Measurements from ENCODE around the gene CTSA. TPM values are rescaled to one million over a fixed set of nuclear protein-coding genes. Genes with fewer than 3 reads are reported as not detected.
"Not testable (repeated sequence)": the region's sequence is repeated elsewhere in the genome, so short reads cannot be mapped to it uniquely, and the experiment has no call there.

CTSA gene
- total RNA-seq, 1 donor from 2014 or later: 23.0 TPM

DNA sequence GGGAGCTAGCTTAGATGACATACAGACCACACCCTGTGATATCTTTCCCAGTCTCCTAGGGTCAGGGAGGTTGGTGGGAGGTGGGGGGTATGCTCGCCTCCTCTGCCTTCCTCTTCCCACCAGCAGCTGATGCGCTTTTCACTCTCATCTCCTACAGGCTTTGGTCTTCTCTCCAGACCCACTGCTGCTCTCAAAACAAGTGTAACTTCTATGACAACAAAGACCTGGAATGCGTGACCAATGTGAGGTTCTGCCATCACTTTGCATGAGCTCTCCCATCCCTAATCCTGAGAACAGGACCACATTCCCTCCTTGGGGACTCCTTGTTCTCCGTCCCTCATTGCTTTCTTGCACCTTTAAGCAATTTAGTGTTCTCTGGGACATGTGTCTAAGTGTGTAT, 2.7 kb downstream of the CTSA start:
- peaks cover 52 to 57% (median 54%) of the 10 kb centered on the region in 3 donors for H3K36me3 ChIP-seq (ENCODE audit: control insufficient read depth in 3 of 3, insufficient read depth in 3 of 3, low read length in 3 of 3)
- peaks cover 31 to 40% (median 34%) of the 10 kb centered on the region in 3 donors for H3K4me1 ChIP-seq (ENCODE audit: control insufficient read depth in 3 of 3, insufficient read depth in 3 of 3, low read length in 3 of 3)
- no peaks in the 10 kb centered on the region for H3K9me3 ChIP-seq (ENCODE audit: control insufficient read depth in 3 of 3, low read length in 3 of 3)
- H3K27me3 ChIP-seq (ENCODE audit: control insufficient read depth in 3 of 3, insufficient read depth in 3 of 3, low read length in 3 of 3): no peaks in the 10 kb centered on the region
- H3K9ac ChIP-seq (ENCODE audit: low read depth in 1 of 3, low read length in 3 of 3): no peak overlapping the region
- no peak overlapping the region for H3K27ac ChIP-seq (ENCODE audit: low read depth, low read length)
- H3K4me3 ChIP-seq (ENCODE audit: low read length in 3 of 3): no peak overlapping the region

DNA sequence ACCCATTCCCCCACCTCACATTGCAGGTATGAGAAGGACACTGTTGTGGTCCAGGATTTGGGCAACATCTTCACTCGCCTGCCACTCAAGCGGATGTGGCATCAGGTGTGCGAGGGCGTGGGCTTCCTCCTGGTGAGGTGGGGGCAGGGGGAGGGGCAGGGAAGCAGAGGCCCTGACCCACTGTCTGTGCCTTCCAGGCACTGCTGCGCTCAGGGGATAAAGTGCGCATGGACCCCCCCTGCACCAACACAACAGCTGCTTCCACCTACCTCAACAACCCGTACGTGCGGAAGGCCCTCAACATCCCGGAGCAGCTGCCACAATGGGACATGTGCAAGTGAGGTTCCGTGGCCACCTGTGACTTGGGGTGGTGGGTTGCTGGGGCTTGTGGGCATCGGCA, 3.7 kb downstream of the CTSA start:
- Histone ChIP-seq H3K4me1 (ENCODE audit: control insufficient read depth in 3 of 3, insufficient read depth in 3 of 3, low read length in 3 of 3) (peaks cover 24 to 30% (median 25%) of the 10 kb centered on the region in 3 donors), H3K4me3 (ENCODE audit: low read length in 3 of 3) (no peak overlapping the region), H3K27ac (ENCODE audit: low read depth, low read length) (no peak overlapping the region), H3K9ac (ENCODE audit: low read depth in 1 of 3, low read length in 3 of 3) (no peak overlapping the region), H3K36me3 (ENCODE audit: control insufficient read depth in 3 of 3, insufficient read depth in 3 of 3, low read length in 3 of 3) (peaks cover 57 to 62% (median 57%) of the 10 kb centered on the region in 3 donors), H3K9me3 (ENCODE audit: control insufficient read depth in 3 of 3, low read length in 3 of 3) (no peaks in the 10 kb centered on the region), H3K27me3 (ENCODE audit: control insufficient read depth in 3 of 3, insufficient read depth in 3 of 3, low read length in 3 of 3) (no peaks in the 10 kb centered on the region)

- Histone ChIP-seq H3K9me3 (ENCODE audit: control insufficient read depth in 3 of 3, low read length in 3 of 3) (no peaks in the 10 kb centered on the region), H3K36me3 (ENCODE audit: control insufficient read depth in 3 of 3, insufficient read depth in 3 of 3, low read length in 3 of 3) (peaks cover 57 to 62% (median 57%) of the 10 kb centered on the region in 3 donors), H3K4me1 (ENCODE audit: control insufficient read depth in 3 of 3, insufficient read depth in 3 of 3, low read length in 3 of 3) (peaks cover 15 to 16% (median 15%) of the 10 kb centered on the region in 3 donors), H3K27ac (ENCODE audit: low read depth, low read length) (no peak overlapping the region), H3K27me3 (ENCODE audit: control insufficient read depth in 3 of 3, insufficient read depth in 3 of 3, low read length in 3 of 3) (no peaks in the 10 kb centered on the region), H3K9ac (ENCODE audit: low read depth in 1 of 3, low read length in 3 of 3) (no peak overlapping the region), H3K4me3 (ENCODE audit: low read length in 3 of 3) (no peak overlapping the region)
Measured at GRCh38 chr20:45896641-45897161, 5.6 kb downstream of the CTSA start.

GRCh38 chr20:45897289-45897688, 6.2 kb downstream of the CTSA start:
- H3K9ac ChIP-seq (ENCODE audit: low read depth in 1 of 3, low read length in 3 of 3): no peak overlapping the region
- H3K36me3 ChIP-seq (ENCODE audit: control insufficient read depth in 3 of 3, insufficient read depth in 3 of 3, low read length in 3 of 3): peaks cover 54 to 62% (median 57%) of the 10 kb centered on the region in 3 donors
- H3K4me1 ChIP-seq (ENCODE audit: control insufficient read depth in 3 of 3, insufficient read depth in 3 of 3, low read length in 3 of 3): peaks cover 9 to 10% (median 9%) of the 10 kb centered on the region in 3 donors
- H3K27me3 ChIP-seq (ENCODE audit: control insufficient read depth in 3 of 3, insufficient read depth in 3 of 3, low read length in 3 of 3): no peaks in the 10 kb centered on the region
- no peak overlapping the region for H3K27ac ChIP-seq (ENCODE audit: low read depth, low read length)
- no peaks in the 10 kb centered on the region for H3K9me3 ChIP-seq (ENCODE audit: control insufficient read depth in 3 of 3, low read length in 3 of 3)
- no peak overlapping the region for H3K4me3 ChIP-seq (ENCODE audit: low read length in 3 of 3)

DNA sequence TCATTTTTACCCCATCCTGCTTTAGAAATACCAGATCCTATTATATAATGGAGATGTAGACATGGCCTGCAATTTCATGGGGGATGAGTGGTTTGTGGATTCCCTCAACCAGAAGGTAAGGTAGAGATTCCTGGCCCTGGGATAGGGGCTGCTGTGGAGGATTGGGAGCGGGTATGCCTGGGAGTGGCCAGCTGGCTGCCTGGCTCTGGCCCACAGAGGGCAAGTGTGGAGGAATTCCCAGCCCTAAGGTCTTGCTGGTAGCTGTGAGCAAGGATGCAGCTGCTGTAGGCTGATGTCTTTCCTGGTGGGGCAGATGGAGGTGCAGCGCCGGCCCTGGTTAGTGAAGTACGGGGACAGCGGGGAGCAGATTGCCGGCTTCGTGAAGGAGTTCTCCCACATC, 6.6 kb downstream of the CTSA start:
- H3K4me3 ChIP-seq (ENCODE audit: low read length in 3 of 3): no peak overlapping the region
- peaks cover 52 to 59% (median 53%) of the 10 kb centered on the region in 3 donors for H3K36me3 ChIP-seq (ENCODE audit: control insufficient read depth in 3 of 3, insufficient read depth in 3 of 3, low read length in 3 of 3)
- H3K27me3 ChIP-seq (ENCODE audit: control insufficient read depth in 3 of 3, insufficient read depth in 3 of 3, low read length in 3 of 3): no peaks in the 10 kb centered on the region
- no peak overlapping the region for H3K27ac ChIP-seq (ENCODE audit: low read depth, low read length)
- H3K4me1 ChIP-seq (ENCODE audit: control insufficient read depth in 3 of 3, insufficient read depth in 3 of 3, low read length in 3 of 3): peaks cover 5 to 6% (median 5%) of the 10 kb centered on the region in 3 donors
- no peaks in the 10 kb centered on the region for H3K9me3 ChIP-seq (ENCODE audit: control insufficient read depth in 3 of 3, low read length in 3 of 3)
- H3K9ac ChIP-seq (ENCODE audit: low read depth in 1 of 3, low read length in 3 of 3): no peak overlapping the region

DNA sequence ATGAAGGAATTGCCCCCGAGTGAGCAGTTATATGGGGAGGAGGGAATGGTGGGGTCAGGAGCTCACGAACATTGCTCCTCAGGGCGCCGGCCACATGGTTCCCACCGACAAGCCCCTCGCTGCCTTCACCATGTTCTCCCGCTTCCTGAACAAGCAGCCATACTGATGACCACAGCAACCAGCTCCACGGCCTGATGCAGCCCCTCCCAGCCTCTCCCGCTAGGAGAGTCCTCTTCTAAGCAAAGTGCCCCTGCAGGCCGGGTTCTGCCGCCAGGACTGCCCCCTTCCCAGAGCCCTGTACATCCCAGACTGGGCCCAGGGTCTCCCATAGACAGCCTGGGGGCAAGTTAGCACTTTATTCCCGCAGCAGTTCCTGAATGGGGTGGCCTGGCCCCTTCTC, 7.2 kb downstream of the CTSA start:
- peaks cover 0 to under 1% (median 0%) of the 10 kb centered on the region in 3 donors for H3K4me1 ChIP-seq (ENCODE audit: control insufficient read depth in 3 of 3, insufficient read depth in 3 of 3, low read length in 3 of 3)
- no peak overlapping the region for H3K9ac ChIP-seq (ENCODE audit: low read depth in 1 of 3, low read length in 3 of 3)
- H3K9me3 ChIP-seq (ENCODE audit: control insufficient read depth in 3 of 3, low read length in 3 of 3): no peaks in the 10 kb centered on the region
- no peak overlapping the region for H3K27ac ChIP-seq (ENCODE audit: low read depth, low read length)
- H3K4me3 ChIP-seq (ENCODE audit: low read length in 3 of 3): no peak overlapping the region
- peaks cover 47 to 53% (median 47%) of the 10 kb centered on the region in 3 donors for H3K36me3 ChIP-seq (ENCODE audit: control insufficient read depth in 3 of 3, insufficient read depth in 3 of 3, low read length in 3 of 3)
- H3K27me3 ChIP-seq (ENCODE audit: control insufficient read depth in 3 of 3, insufficient read depth in 3 of 3, low read length in 3 of 3): no peaks in the 10 kb centered on the region

DNA sequence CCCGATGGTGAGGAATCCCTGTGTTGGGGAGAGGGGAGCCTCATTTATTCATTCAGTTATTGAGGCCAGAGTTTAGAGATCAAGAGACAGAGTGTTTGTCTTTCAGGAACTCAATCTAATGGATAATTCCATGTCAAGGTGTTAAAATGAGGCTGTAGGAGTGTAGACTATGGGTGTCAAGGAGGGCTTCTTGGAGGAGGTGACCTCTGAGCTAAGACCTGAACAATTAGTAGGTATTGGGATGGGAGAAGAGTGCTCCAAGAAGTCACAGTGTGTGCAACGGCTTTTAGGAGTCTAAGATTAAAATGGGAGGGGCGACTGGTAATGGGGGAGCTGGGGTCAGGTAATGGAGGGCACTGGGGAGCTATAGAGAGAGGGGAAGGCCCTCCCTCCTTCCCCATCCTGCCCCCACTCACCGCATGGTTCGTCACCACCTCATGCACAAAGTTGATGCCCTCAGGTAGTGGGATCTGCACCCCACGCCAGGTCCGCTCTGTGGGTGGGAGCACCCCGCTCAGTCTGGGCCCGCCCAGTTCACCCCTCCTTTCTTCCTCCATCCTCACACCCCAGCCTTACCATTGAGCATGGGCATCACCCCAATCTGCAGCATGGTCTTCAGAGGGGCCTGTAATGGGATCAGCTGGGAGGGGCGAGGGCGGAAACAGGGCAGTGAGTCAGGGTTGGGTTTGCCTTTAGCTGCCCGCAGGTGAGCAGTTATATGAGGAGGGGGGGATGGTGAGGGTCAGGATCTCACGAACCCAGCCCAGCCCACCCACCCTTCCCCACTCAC, 8.1 kb downstream of the CTSA start:
- Histone ChIP-seq H3K4me3 (ENCODE audit: low read length in 3 of 3) (no peak overlapping the region), H3K27me3 (ENCODE audit: control insufficient read depth in 3 of 3, insufficient read depth in 3 of 3, low read length in 3 of 3) (no peaks in the 10 kb centered on the region), H3K9me3 (ENCODE audit: control insufficient read depth in 3 of 3, low read length in 3 of 3) (no peaks in the 10 kb centered on the region), H3K4me1 (ENCODE audit: control insufficient read depth in 3 of 3, insufficient read depth in 3 of 3, low read length in 3 of 3) (no peaks in the 10 kb centered on the region), H3K9ac (ENCODE audit: low read depth in 1 of 3, low read length in 3 of 3) (no peak overlapping the region), H3K36me3 (ENCODE audit: control insufficient read depth in 3 of 3, insufficient read depth in 3 of 3, low read length in 3 of 3) (peaks cover 40 to 46% (median 41%) of the 10 kb centered on the region in 3 donors), H3K27ac (ENCODE audit: low read depth, low read length) (no peak overlapping the region)

GRCh38 chr20:45901332-45901731, 10.2 kb downstream of the CTSA start:
- not testable (repeated sequence) for H3K27ac ChIP-seq (ENCODE audit: low read depth, low read length); H3K4me3 ChIP-seq (ENCODE audit: low read length in 3 of 3); H3K9me3 ChIP-seq (ENCODE audit: control insufficient read depth in 3 of 3, low read length in 3 of 3); H3K27me3 ChIP-seq (ENCODE audit: control insufficient read depth in 3 of 3, insufficient read depth in 3 of 3, low read length in 3 of 3); H3K9ac ChIP-seq (ENCODE audit: low read depth in 1 of 3, low read length in 3 of 3); H3K4me1 ChIP-seq (ENCODE audit: control insufficient read depth in 3 of 3, insufficient read depth in 3 of 3, low read length in 3 of 3)
- peaks cover 28 to 34% (median 29%) of the 10 kb centered on the region in 3 donors for H3K36me3 ChIP-seq (ENCODE audit: control insufficient read depth in 3 of 3, insufficient read depth in 3 of 3, low read length in 3 of 3)

DNA sequence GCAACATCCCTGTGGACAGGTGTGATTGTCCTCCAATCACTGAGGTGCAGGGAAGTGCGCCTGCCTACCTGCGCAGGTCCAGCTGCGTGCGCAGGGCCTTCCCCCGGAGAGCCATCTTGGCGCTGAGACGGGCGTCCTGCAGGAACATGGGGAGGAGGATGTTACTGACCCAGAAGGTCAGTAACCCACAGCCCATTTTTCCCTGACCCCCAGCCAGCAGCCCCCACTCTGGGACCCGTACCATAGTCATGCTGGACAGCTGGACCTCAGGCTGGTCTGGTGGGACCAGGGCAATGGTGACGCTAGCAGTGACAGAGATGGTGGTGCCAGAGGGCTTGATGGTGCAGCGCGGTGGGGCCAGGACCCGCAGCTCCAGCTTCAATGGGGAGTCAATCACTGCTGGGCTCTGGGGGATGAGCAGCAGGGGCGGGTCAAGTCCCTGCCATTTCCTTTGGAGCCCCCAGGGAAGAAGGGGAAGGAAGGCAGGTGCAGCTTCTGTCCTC, 11.1 kb downstream of the CTSA start:
- no peak overlapping the region for H3K27ac ChIP-seq (ENCODE audit: low read depth, low read length)
- H3K36me3 ChIP-seq (ENCODE audit: control insufficient read depth in 3 of 3, insufficient read depth in 3 of 3, low read length in 3 of 3): peaks cover 20 to 26% (median 22%) of the 10 kb centered on the region in 3 donors
- no peaks in the 10 kb centered on the region for H3K4me1 ChIP-seq (ENCODE audit: control insufficient read depth in 3 of 3, insufficient read depth in 3 of 3, low read length in 3 of 3)
- no peak overlapping the region for H3K9ac ChIP-seq (ENCODE audit: low read depth in 1 of 3, low read length in 3 of 3)
- H3K27me3 ChIP-seq (ENCODE audit: control insufficient read depth in 3 of 3, insufficient read depth in 3 of 3, low read length in 3 of 3): no peaks in the 10 kb centered on the region
- H3K4me3 ChIP-seq (ENCODE audit: low read length in 3 of 3): no peak overlapping the region
- no peaks in the 10 kb centered on the region for H3K9me3 ChIP-seq (ENCODE audit: control insufficient read depth in 3 of 3, low read length in 3 of 3)

All from skeletal muscle tissue (tissue), 4 donors.